Measurements from ENCODE around the gene OSGIN1.

Gene OSGIN1

GRCh38 chr16:83958846-83959565 lies 6.0 kb downstream of the OSGIN1 start:
- no peak for DNase-seq

GRCh38 chr16:83959656-83960434 lies 6.8 kb downstream of the OSGIN1 start:
- DNase-seq: no peak

DNA sequence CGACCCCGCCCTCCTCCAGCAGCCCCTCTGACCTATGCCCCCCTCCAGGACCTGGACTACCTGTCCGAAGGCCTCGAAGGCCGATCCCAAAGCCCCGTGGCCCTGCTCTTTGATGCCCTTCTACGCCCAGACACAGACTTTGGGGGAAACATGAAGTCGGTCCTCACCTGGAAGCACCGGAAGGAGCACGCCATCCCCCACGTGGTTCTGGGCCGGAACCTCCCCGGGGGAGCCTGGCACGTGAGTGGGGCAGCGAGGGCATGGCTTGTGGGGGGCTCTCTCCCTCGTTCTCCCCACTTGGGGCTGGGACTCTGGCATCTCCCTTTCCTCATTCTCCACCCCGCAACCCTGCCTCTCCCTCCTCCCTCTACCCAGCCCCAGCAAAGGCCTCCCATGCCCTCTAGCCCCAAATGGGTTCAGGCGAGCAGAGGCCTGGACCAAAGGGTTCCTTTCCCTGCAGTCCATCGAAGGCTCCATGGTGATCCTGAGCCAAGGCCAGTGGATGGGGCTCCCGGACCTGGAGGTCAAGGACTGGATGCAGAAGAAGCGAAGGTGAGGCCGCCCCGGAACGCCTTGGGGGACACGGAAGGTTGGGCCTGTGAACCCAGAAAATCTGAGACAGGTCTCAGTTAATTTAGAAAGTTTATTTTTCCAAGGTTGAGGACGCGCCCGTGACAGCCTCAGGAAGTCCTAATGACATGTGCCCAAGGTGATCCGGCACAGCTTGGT lies 7.6 kb downstream of the OSGIN1 start:
- DNase-seq: no peak

- DNase-seq: no peak
Observed at GRCh38 chr16:83961591-83961990, 8.6 kb downstream of the OSGIN1 start.

DNA sequence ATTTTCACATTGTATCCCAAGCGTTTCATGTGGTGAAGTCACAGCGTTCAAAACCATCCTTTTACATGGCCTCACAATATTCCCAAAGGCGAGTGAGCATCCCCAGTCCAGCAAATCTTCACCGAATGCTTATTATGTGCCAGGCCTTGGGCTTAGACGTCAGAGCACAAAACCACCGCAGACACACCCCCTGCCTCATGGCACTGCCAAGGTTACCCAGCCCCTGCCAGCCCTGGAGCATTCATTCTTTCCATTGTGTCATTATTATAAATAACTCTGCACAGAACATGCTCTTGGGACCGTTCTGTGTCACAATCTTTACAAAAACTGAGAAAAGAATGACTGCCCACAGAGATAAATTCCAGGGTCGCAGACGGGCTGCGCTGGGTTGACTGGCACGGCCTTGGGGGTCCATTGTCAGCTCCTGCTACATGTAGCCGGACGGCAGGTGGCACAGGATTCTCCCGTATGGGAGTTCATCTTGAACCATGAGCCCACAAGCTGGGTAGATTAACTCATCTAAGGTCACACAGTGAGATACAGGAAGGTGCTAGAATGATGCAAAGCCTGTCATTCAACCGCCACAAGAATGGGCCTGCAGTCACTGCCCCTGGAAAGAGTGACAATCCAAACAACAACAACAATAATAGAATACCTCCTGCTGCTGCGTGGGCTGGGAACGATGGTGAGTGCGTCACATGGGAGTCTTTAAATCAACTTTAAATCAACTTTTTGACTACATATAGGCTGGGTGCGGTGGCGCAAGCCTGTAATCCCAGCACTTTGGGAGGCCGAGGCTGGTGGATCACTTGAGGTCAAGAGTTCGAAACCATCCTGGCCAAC lies 10.5 kb downstream of the OSGIN1 start:
- no peak for DNase-seq

DNA sequence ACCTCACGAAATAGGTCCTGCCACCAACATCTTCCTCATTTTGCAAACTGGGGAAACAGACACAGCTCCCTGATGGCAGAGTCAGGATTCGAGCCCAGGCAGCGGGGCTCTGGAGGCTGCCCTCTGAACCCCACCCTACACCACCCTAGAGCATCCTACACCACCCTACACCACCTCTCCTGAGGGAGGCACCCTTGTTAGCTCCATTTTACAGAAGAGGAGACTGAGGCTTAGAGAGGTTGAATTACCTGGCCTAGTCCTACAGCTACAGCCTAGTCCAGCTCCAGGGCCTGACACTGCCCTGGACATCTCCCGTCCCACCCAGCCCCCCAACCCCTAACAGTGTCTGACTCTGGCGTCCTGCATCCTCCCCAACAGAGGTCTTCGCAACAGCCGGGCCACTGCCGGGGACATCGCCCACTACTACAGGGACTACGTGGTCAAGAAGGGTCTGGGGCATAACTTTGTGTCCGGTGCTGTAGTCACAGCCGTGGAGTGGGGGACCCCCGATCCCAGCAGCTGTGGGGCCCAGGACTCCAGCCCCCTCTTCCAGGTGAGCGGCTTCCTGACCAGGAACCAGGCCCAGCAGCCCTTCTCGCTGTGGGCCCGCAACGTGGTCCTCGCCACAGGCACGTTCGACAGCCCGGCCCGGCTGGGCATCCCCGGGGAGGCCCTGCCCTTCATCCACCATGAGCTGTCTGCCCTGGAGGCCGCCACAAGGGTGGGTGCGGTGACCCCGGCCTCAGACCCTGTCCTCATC lies 11.8 kb downstream of the OSGIN1 start:
- no peak for DNase-seq

DNA sequence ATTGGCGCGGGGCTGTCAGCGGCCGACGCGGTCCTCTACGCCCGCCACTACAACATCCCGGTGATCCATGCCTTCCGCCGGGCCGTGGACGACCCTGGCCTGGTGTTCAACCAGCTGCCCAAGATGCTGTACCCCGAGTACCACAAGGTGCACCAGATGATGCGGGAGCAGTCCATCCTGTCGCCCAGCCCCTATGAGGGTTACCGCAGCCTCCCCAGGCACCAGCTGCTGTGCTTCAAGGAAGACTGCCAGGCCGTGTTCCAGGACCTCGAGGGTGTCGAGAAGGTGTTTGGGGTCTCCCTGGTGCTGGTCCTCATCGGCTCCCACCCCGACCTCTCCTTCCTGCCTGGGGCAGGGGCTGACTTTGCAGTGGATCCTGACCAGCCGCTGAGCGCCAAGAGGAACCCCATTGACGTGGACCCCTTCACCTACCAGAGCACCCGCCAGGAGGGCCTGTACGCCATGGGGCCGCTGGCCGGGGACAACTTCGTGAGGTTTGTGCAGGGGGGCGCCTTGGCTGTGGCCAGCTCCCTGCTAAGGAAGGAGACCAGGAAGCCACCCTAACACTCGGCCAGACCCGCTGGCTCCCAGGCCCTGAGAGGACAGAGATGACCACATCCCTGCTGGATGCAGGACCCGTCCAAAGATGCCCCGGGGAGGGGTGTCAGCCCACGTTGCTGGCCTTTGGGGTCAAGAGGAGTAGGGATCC lies 12.6 kb downstream of the OSGIN1 start:
- DNase-seq: no peak

- no peak for DNase-seq
Observed at GRCh38 chr16:83966153-83966696, 13.2 kb downstream of the OSGIN1 start.

- DNase-seq: no peak
Observed at GRCh38 chr16:83967091-83967490, 14.1 kb downstream of the OSGIN1 start.

- peak; percentile 29 for DNase-seq
Observed at GRCh38 chr16:83967838-83968305, 14.8 kb downstream of the OSGIN1 start, which contains the start of gene NECAB2. TSS of gene NECAB2 (plus strand) at chr16:83968244. CDS start at chr16:83968649, 405 bp downstream.

DNA sequence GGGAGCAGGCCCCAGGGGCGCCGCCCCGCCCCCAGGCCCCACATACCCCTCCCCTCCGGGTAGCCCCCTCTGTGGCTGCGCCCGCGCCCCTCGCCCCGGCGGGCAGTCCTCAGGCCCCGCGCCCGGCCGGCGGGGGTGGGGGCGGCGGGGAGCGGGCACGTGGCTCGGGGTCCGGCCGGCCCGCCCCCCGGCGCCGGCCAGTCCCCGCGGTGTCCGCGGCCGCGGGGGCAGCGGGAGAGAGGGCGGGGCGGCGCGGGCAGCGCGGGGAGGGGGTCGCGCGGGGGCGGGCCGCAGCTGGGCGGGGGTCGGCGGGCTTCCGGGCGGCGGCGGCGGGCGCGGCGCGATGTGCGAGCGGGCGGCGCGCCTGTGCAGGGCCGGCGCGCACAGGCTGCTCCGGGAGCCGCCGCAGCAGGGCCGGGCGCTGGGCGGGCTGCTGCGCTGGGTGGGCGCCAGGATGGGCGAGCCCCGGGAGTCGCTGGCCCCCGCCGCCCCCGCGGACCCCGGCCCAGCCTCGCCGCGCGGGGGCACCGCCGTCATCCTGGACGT lies 15.3 kb downstream of the OSGIN1 start:
- DNase-seq: no peak

GRCh38 chr16:83968891-83969649 lies 16.0 kb downstream of the OSGIN1 start:
- no peak for DNase-seq

- no peak for DNase-seq
Observed at GRCh38 chr16:83969771-83970429, 16.9 kb downstream of the OSGIN1 start.

- no peak for DNase-seq
Observed at GRCh38 chr16:83970430-83970815, 17.4 kb downstream of the OSGIN1 start.

- DNase-seq: no peak
Observed at GRCh38 chr16:83971165-83972130, 18.4 kb downstream of the OSGIN1 start.

GRCh38 chr16:83972256-83973008 lies 19.4 kb downstream of the OSGIN1 start:
- no peak for DNase-seq

- DNase-seq: no peak
Observed at GRCh38 chr16:83973077-83973476, 20.0 kb downstream of the OSGIN1 start.
